Activated T-helper 1 cell treated with Interleukin-2 at 50 U/mL for 16 hours (primary cell): ENCODE measurements around the gene TNFRSF1A.

ENCODE experiments used
- DNase-seq: peaks from one replicate; pipeline ENCODE4 v3.0.0-alpha.2; 2020; ENCODE audit warnings: low read depth

Gene TNFRSF1A

DNA sequence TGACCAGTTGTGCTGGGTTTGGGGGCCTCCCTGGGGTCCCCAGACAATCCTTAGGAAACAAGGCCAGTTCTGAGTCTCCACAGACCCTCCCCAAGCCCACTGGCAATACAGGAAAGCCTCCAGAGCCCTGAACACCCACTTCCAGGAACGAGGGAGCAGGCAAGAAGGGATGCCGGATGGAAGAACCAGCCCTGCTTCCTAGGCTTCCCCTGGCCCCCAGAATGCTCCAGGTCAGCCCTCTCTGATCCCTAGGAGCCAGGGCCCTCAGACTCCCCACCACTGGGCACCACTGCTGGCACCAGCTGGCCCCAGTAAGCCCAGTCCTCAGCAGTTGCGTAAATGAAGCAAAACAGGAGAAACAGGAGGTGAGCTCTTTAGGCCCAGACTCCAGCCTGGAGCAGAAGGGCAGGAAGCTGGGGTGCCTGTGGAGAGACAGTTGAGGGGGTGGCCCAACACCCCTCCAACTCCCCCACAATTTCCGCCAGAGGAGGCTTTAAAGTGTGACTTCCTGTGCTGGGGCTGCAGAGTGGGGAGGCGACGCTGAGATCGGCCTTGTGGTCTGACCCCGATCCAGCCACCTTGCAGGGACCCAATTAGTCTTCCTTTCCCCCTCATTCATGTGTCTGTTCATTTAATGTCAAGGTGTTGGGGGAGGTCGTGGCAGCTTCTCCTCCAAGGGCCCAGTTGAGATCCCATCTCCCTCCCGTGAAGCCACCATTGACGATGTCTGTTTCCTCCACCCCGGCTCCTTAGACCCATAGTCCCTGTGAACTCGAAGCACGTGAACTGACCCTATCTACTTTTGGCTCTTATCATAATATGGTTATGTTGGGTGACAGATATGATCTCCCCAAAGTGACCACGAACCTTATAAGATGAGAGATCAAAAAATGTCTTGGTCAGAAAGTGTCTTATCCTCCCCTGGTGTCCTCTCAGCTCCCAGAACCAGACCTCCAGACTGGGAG, 4.7 kb downstream of the TNFRSF1A start:
- peak; percentile 56 for DNase-seq

DNA sequence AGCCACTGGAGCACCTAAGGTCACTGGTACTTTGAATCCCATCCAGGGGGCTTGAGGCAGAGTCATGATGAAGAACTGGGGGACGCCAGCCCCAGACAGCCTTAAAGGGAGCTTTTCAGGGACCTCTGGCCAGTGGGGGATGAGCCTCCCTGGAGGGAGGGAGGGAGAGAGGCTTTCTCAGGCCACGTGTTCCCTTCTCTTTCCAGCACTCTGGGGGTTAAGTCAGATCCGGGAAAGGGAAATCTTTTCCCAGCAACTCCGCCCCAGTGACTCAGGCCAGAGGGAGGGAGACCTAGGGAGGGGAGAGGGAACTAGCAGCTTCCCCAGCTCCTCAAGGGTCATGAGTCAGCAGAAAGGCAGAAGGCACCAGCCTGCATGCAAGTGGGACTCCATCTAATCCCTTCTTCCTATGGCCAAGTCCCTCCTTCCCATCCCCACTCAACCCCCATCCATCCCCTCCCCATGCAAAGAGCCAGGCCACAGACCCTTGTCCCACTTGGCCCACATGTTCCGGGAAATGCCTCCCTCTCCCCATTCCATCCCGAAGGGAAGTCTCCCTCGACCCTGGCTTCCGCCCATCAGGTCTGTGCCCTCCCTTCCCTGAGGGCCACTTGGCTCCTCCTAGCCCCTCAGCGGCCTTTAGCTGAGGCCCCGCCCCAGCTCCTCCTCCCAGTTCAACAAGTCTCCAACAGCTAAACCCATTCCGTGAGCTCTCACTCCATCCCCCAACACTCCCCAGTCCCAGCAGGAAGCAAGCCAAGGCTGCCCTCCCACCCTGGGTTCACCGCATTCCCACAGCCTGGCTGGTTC, 5.6 kb downstream of the TNFRSF1A start:
- no peak for DNase-seq

DNA sequence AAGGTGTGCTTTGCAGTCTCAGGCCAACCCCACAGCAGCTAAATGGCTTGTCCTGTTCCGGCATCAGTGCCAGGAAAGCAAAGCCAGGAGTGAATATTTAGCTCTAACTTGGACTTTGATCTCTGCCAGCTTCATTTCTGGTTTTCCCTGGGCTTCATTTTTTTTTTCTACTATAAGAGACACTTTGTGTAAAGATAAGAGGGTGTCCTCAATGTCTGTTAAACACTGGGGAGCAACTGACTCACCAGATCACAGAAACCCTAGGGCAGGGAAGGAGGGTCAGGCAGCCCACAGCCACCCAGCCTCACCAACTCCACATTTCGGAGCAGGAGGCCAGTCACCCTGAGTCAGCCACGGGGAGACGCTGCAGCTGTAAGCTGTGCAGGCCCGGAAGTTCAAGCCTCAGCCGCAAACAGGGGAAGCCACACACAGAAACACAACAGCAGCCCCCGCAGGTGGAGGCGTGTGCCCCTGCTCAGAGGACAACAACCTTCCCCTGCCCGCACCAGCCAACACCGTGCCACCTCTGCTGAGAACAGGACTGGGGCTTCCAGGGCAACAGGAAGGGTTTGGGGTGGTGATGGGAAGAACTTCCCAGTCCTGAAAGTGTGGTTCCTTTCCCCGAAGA, 6.3 kb downstream of the TNFRSF1A start:
- peak; percentile 76 for DNase-seq

DNA sequence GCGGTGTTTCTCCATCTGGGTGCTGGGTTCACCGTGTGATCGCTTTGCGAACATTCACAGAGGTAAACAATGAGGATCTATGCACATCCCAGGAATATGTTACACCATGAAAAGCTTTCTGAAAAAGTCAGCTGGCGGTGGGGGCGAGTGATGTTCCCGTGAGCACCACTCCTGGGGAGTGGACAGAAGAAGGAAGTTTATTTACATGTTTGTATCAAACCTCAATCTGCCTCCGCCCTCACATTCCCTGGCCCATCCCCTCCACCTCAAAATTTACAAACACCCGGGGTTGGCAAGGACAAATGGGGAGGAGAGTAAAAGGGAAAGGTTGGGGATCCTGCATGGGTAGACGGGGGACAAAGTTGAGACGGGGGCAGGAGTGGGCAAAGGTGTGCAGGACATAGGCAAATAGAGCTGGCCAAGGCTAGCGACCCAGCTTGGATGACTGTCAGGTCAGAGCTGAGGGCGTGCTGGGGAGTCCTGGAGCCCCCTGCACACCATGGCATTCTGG, 6.9 kb downstream of the TNFRSF1A start:
- no peak for DNase-seq

DNA sequence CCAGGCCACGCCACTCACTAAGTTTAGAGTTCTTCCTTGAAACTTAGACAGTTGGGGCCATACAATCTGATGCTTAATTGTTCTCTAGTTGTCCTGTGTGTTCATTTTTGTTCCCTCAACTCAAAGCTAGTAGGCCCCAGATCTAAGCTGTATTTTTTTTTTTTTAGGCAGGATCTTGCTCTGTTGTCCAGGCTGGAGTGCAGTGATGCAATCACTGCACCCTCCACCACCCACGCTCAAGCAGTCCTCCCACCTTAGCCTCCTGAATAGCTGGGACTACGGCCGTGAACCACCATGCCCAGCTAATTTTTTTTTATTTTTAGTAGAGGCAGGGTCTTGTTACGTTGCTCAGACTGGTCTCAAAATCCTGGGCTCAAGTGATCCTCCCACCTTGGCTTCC, 7.5 kb downstream of the TNFRSF1A start:
- DNase-seq, result no peak

DNA sequence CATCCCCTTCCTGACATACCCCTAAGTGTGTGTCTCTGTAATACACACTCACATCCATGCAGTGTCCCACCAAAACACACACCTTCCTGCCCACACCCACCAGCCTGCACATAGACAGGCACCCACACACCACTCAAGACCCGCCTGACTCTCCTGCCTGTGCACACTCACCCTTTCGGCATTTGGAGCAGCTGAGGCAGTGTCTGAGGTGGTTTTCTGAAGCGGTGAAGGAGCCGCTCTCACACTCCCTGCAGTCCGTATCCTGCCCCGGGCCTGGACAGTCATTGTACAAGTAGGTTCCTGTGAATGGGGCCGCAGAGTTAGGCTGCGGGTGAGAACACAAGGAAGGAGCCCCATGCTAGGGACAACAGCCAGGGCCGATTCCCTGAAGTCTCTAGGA, 8.3 kb downstream of the TNFRSF1A start:
- DNase-seq, result no peak

DNA sequence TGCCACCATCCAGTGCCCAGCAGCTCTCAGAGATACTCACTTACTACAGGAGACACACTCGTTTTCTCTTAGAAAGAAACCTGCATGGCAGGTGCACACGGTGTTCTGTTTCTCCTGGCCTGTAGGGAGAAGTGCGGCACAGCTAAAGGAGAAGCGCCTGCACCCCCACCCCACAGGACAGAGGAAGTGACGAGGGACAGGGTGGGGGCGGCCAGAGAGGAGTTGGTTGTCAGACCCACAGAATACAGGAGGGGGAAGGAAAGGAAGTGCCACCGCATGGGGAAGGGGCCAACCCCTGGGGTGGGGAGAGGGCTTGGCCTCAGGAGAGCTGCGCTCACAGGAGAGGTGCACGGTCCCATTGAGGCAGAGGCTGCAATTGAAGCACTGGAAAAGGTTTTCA, 8.8 kb downstream of the TNFRSF1A start:
- no peak for DNase-seq

DNA sequence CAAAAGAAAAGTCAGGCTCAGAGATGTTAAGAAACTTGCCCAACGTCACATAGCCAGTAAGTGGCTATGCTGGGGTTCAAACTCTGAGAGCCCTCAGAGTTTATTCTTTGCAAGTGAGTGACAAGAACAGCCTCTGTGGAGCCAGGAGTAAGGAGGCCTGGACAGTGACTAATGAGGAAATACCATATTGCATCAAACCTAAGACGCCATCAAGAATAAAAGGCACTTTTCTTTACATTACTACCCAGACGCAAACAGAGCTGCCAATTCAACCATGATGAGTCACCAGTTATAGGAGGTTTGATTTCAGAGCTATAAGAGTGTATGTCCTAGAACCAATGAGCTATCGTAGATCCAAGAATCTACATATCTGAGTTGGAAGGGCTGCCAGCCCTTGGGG, 9.4 kb downstream of the TNFRSF1A start:
- no peak for DNase-seq

DNA sequence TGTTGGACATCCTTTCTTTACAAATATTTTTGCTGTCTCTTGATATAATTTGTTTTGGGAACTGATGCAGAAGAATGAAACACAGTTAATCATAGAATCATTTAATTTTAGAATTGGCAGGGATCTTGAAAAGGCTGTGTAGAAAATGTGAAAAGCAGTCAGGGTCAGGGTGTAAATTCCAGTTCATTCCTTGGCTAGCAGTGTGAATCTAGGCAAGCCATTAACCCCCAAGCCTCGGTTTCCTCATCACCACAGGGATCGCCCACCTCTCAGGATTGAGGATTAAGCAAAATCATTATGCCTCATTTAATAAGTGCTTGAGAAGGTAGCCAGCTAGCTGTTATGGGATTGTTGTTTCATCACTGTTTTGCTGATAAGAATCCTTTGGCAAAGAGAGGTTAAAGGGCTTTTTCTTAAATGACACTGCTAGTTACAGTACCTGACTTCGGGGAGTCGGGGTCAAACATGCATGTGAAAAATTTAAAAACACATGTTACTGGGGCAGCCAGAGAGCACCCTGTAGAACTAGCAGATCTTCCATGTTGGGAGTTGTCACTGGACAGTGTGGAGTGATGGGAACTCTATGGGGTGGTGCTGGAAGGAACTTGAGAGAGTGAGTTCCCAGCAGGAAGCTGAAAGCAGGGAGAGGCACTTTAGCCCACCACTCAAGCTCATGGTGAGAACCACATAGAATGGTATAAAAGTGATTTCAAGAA, 10.7 kb downstream of the TNFRSF1A start:
- no peak for DNase-seq

DNA sequence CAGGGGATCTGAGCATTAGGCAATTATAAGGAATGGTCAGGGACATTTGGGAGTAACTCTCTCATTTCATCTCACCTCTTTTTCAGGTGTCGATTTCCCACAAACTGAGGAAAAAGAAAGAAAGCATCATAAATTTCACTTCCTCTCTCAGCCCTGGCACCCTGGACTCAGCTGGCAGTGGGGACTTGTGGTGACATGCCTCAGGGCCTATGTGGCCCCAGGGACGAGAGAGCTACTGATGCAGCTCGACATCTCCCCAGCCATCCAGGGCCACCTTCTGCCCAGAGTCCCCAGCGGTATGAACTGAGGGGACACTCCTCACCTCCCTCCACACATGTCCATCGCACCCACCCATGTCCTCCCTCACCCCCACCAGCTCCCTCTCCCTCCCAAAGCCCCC, 11.7 kb downstream of the TNFRSF1A start:
- no peak for DNase-seq

DNA sequence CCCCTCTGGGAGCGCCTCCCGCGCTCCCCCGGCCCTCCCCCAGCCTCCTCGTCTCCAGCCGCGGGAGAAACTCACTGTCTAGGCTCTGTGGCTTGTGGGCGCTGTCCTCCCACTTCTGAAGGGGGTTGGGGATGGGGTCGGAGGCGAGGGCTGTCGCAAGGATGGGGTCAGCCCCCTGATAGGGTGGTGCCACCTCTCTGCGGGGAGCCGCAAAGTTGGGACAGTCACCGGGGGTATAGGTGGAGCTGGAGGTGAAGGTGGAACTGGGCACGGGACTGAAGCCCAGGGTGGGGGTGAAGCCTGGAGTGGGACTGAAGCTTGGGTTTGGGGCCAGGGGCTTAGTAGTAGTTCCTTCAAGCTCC, 12.2 kb downstream of the TNFRSF1A start:
- DNase-seq, result no peak

DNA sequence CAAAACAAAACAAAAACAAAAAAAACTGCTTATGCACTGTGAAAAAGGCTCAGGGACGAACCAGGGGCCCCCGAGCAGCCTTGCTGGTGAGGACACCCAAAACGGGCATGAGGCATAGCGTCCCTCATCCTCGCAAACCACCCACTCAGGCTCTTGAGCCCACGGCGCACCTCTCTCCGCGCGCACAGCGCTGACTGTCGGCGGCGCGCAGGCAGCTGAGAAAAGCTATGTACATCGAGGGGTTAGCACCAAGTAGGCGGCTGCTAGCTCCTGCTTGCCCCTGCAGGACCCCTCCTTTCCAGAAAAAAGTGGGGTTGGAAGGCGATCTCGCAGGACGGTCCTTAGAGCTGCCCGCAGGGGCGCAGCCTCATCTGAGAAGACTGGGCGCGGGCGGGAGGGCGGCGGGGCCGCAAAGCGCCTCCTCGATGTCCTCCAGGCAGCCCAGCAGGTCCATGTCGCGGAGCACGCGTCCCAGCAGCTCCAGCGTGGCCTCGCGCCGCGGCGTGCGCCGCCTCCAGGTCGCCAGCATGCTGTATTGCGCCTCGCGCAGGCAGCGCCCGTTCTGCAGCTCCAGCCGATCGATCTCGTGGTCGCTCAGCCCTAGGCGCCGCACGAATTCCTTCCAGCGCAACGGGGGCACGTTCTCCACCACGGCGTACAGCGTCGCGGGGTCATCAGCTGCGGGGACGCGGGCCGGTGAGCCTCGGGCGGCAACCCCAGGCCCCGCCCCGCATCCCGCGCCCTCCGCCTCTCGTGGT, 12.8 kb downstream of the TNFRSF1A start:
- DNase-seq, result no peak

DNA sequence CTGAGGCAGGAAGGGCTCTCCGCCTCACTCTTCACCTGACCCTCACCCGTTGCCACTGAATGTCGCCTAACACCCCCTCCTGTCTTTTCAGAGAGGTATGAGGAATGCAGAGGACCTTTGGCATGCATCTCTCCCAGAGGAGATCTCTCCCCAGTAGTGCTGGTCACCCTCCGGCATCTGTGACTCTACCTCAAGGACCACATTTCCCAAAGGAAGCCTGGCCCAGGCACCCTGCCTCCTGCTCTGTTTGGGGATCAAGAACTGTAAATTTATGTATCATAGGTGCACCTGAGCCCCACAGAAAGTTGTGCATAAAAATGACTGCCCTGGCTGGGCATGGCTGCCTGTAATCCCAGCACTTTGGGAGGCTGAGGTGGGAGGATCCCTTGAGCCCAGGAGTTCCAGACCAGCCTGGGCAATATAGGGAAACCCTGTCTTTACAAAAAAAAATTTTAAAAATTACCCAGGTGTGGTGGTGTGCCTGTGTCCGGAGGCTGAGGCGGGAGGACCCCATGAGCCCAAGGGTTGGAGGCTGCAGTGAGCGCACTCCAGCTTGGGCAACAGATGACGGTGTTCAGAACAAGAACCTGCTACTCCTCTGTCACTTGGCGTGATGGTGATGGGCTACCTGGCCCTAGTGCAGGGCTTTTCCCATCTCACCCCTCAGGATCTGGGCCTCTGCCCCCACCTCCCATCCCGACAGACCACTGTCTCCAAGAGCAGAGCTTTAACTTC, 13.7 kb downstream of the TNFRSF1A start:
- DNase-seq, result no peak

DNA sequence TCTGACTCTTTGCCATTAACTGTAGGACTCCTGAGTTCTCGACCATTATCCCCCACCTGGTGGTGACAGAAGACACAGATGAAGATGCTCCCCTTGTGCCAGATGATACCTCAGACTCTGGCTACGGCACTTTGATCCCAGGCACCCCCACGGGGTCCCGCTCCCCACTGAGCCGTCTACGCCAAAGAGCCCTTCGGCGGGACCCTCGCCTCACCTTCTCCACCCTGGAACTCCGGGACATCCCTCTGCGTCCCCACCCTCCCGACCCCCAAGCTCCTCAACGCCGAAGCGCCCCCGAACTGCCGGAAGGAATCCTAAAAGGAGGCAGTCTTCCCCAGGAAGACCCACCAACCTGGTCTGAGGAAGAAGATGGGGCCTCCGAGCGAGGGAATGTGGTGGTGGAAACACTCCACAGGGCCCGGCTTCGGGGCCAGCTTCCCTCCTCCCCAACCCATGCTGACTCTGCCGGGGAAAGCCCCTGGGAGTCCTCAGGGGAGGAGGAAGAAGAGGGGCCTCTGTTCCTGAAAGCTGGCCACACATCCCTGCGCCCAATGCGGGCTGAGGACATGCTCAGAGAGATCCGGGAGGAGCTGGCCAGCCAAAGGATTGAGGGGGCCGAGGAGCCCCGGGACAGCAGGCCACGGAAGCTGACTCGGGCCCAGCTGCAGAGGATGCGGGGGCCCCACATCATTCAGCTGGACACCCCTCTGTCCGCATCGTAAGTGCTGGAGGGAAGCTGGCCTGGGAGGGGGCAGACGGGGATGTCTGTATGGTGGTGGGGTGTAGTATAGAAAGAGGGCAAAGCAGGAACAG, 14.4 kb downstream of the TNFRSF1A start:
- no peak for DNase-seq

DNA sequence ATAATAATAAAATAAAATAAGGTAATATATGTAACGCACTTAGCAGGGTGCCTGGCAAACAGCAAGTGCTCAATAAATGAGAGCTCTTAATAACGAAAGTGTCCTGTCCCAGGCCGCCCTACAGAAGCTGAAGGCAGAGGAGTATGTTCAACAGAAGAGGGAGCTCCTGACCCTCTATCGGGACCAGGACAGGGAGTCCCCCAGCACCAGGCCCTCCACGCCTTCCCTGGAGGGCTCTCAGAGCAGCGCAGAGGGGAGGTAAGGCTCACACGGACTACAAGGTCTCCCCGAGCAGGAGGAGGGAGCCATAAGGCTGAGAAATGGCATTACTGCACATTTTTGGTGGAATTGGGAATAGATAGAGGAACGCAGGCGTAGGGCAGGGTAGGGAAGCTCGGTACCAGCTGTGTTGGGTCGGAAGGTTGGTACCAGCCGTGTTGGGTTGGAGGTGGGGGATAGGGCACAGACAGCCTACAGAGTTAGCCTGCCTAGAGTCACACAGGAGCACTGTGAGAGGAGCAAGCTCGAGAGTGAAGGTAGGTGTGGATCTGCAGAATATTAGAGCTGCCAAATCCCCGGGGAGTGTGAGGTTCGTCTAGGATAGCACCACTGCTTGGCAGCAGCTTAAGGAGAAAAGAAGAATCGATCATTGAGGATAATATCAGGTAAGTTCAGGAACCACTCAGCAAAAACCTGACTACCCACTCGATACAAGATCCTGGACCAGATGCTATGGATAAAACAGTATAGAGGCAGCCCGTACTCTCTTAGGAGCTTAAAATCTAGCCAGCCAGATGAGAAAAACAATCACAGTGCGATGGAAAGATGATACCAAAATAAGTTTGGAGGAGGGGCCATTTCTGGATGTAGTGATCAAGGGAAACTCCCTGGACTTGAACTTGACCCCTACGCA, 15.3 kb downstream of the TNFRSF1A start:
- no peak for DNase-seq

DNA sequence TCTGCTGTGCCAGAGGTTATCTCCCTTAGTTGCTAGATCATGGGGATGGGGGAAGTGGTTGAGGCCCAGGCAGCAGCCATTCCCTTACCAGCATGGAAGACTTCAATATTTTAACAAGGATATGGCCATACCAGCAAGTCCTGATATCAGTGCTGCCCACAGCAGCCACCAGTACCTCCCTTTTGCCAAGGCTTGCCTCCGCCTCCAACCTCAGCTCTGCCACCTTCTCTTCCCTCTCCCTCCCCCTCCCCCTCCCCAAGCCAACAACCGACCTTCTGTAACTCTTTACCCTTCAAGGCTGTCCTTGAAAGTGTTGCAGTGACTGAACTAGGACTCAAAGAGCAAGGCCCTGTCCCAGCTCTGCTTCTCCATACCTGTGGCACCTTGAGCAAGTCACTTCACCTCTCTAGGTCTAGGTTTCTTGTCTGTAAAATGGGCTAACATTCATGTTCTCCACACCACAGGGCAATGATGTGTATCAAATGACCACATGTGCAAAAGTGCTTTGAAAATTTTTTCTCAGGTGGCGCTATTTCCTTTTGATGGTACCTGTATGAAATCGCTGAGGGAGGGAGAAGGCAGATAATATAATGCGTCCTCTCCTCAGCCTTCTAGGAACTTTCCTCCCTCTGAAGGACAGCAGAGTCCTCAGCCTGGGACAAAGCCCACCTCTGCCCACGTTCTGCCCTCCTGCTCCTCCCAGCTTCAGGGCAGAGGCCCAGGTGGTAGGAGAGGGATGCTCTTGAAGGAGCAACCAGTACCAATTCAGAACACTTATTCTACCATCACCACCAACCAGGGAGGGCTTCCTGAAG, 16.7 kb downstream of the TNFRSF1A start:
- no peak for DNase-seq

DNA sequence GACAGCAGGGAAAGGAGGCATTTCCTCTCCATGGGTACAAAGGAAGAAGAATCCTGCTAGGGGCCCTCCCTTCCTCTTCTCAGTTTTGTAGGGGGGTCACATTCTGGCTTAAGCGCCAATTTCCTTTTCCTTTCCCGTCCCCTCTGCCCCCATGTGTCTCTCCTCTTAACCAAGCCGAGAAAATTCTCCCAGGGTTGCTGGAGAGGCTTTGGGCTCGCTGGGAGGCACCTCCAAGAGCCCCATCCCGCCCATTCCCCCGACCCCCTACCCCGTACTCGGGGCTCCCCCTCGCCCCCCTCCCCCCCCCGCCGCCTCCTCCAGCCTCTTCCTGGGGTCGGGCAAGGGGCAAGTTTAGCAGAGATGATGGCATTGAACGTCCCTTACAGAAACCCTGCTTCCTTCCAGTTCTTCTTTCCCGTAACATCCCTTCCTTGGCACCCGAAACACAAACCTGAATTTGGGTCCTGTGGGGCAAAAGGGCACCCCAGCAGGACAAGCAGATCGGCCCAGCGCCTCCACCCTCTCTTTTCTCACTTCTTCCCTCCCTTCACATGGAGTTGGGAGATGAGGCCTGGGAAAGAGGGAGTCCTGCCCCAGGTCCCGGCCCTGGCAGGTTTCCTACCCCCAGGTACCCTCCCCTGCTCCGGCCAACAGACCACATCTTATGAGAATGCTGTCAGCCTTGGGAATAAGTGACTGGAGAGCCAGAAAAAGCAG, 17.7 kb downstream of the TNFRSF1A start:
- DNase-seq, result no peak
